ENCODE results near the gene ADAT3.
A peak's percentile ranks its signal among the peaks of the same experiment; 100 is the strongest.
"Not testable (repeated sequence)": the region's sequence is repeated elsewhere in the genome, so short reads cannot be mapped to it uniquely, and the experiment has no call there.

Gene ADAT3

GRCh38 chr19:1866693-1867348 is 38.4 kb upstream of the ADAT3 start:
- no peak for DNase-seq (ENCODE audit: low read depth in 2 of 2)

- DNase-seq (ENCODE audit: low read depth in 2 of 2): no peak
Observed at GRCh38 chr19:1867349-1867724, 37.9 kb upstream of the ADAT3 start.

GRCh38 chr19:1868971-1869370 is 36.2 kb upstream of the ADAT3 start:
- no peak for DNase-seq (ENCODE audit: low read depth in 2 of 2)

- no peak for DNase-seq (ENCODE audit: low read depth in 2 of 2)
Observed at GRCh38 chr19:1871140-1871597, 34.0 kb upstream of the ADAT3 start.

GRCh38 chr19:1871630-1872029 is 33.6 kb upstream of the ADAT3 start:
- no peak for DNase-seq (ENCODE audit: low read depth in 2 of 2)

GRCh38 chr19:1872807-1873523 is 32.2 kb upstream of the ADAT3 start:
- DNase-seq (ENCODE audit: low read depth in 2 of 2): no peak

GRCh38 chr19:1873524-1874473 is 31.4 kb upstream of the ADAT3 start:
- DNase-seq (ENCODE audit: low read depth in 2 of 2): no peak

GRCh38 chr19:1874554-1875185 is 30.5 kb upstream of the ADAT3 start:
- DNase-seq (ENCODE audit: low read depth in 2 of 2): no peak

- not testable (repeated sequence) for DNase-seq (ENCODE audit: low read depth in 2 of 2)
Observed at GRCh38 chr19:1875265-1875645, 29.9 kb upstream of the ADAT3 start.

- peak; percentile 81 to 90 for DNase-seq (ENCODE audit: low read depth in 2 of 2)
Observed at GRCh38 chr19:1875646-1876495, 29.3 kb upstream of the ADAT3 start.

- not testable (repeated sequence) for DNase-seq (ENCODE audit: low read depth in 2 of 2)
Observed at GRCh38 chr19:1876496-1877279, 28.5 kb upstream of the ADAT3 start.

- DNase-seq (ENCODE audit: low read depth in 2 of 2): not testable (repeated sequence)
Observed at GRCh38 chr19:1877280-1877660, 27.9 kb upstream of the ADAT3 start.

- not testable (repeated sequence) for DNase-seq (ENCODE audit: low read depth in 2 of 2)
Observed at GRCh38 chr19:1878583-1878982, 26.6 kb upstream of the ADAT3 start.

GRCh38 chr19:1879982-1880381 is 25.2 kb upstream of the ADAT3 start:
- not testable (repeated sequence) for DNase-seq (ENCODE audit: low read depth in 2 of 2)

- DNase-seq (ENCODE audit: low read depth in 2 of 2): no peak
Observed at GRCh38 chr19:1880611-1881392, 24.4 kb upstream of the ADAT3 start.

GRCh38 chr19:1881393-1882088 is 23.7 kb upstream of the ADAT3 start:
- DNase-seq (ENCODE audit: low read depth in 2 of 2): not testable (repeated sequence)

- DNase-seq (ENCODE audit: low read depth in 2 of 2): peak in 1 of 2 donors; percentile 58
Observed at GRCh38 chr19:1882089-1882785, 23.0 kb upstream of the ADAT3 start.

All from stimulated activated CD4-positive, alpha-beta T cell treated with anti-CD3 and anti-CD28 coated beads, Interleukin-4, amount 100 ng/mL, for 48 hours (primary cell).